Ectodermal cell (in vitro differentiated cells): ENCODE data around the gene OBSCN.
A peak's percentile ranks its signal among the peaks of the same experiment; 100 is the strongest.

Experiments used
- H3K27ac ChIP-seq: 2 replicates; pipeline ENCODE4 v1.7.0; 2013; ENCODE audit warnings: mild to moderate bottlenecking, low read depth, low read length; ENCODE audit not compliant: insufficient read depth, poor library complexity, severe bottlenecking
- H3K27me3 ChIP-seq: 2 replicates; pipeline ENCODE4 v1.7.0; 2013; ENCODE audit warnings: mild to moderate bottlenecking, low read length; ENCODE audit not compliant: insufficient read depth, control insufficient read depth, poor library complexity, severe bottlenecking
- H3K36me3 ChIP-seq: one replicate; pipeline ENCODE4 v1.7.0; 2013; ENCODE audit warnings: low read length; ENCODE audit not compliant: control insufficient read depth, insufficient read depth
- H3K4me1 ChIP-seq: one replicate; pipeline ENCODE4 v1.7.0; 2013; ENCODE audit warnings: low read length; ENCODE audit not compliant: control insufficient read depth, insufficient read depth
- H3K4me3 ChIP-seq: 2 replicates; pipeline ENCODE4 v1.7.0; 2013; ENCODE audit warnings: low read depth, low read length, control low read depth; ENCODE audit not compliant: insufficient read depth
- H3K9me3 ChIP-seq: 2 replicates; pipeline ENCODE4 v1.7.0; 2013; ENCODE audit warnings: mild to moderate bottlenecking, low read length, moderate library complexity; ENCODE audit not compliant: control insufficient read depth
- WGBS, 2 experiments: methylation state at CpG; one replicate each; pipeline ENCODE4 v1.1.7; 2013; ENCODE audit warnings: missing lambda C conversion rate in 2 of 2; 5-methylcytosine and 5-hydroxymethylcytosine counted together

OBSCN gene

GRCh38 chr1:228272831-228273571 lies 65.2 kb downstream of the OBSCN start:
- H3K27me3 ChIP-seq, result peaks cover 12% of the 10 kb centered on the region
- WGBS, 2 experiments, result 95 to 96% methylated on average over 22 of the region's 22 CpGs
- H3K27ac ChIP-seq, result no peak overlapping the region
- H3K4me1 ChIP-seq, result peaks cover 8% of the 10 kb centered on the region
- no peaks in the 10 kb centered on the region for H3K36me3 ChIP-seq
- H3K4me3 ChIP-seq, result no peak overlapping the region
- no peaks in the 10 kb centered on the region for H3K9me3 ChIP-seq

GRCh38 chr1:228273720-228274451 lies 66.0 kb downstream of the OBSCN start:
- Histone ChIP-seq H3K4me3 (no peak overlapping the region), H3K27me3 (peaks cover 12% of the 10 kb centered on the region), H3K36me3 (no peaks in the 10 kb centered on the region), H3K4me1 (peaks cover 8% of the 10 kb centered on the region), H3K27ac (no peak overlapping the region), H3K9me3 (no peaks in the 10 kb centered on the region)
- 94% methylated on average over 39 of the region's 39 CpGs for WGBS, 2 experiments

DNA sequence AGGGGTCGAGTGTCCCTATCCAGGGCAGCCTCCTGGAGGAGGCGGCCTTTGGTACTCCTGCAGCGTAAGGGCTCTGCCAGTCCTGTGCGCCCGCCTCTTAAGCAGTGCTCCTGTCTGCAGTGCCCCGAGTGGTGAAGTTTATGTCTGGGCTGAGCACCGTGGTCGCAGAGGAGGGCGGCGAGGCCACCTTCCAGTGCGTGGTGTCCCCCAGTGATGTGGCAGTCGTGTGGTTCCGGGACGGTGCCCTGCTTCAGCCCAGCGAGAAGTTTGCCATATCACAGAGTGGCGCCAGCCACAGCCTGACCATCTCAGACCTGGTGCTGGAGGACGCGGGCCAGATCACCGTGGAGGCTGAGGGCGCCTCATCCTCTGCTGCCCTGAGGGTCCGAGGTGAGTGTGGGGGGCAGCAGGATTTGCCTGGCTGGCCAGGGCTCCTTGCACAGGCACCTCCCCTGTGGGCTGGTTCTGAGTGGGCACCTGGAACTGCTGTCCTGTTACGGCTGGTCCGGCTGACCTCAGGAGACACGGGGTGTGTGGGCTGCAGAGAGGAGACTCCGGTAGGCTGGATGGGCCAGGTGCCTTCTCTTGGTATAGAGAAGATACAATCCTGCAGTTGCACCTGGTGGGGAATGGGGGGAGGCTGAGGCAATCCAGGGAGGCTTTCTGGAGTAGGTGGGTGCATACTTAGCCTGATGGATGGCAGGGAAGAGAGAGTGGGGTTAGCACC lies 66.8 kb downstream of the OBSCN start:
- WGBS, 2 experiments, result 94 to 95% methylated on average over 25 of the region's 25 CpGs

DNA sequence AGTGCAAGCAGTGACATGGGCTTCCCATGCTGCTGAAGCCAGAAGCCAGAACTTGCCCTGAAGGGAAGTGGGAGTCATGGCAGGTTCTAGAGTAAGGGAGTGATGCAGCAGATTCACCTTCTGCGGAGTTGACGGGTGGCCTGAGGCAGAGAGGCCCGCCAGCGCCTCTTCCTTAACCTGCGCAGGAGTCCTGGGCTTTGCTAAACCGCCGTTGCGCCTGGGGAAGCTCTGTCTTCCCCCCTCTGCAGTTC lies 67.3 kb downstream of the OBSCN start:
- H3K4me1 ChIP-seq, result peaks cover 8% of the 10 kb centered on the region
- H3K9me3 ChIP-seq, result no peaks in the 10 kb centered on the region
- H3K36me3 ChIP-seq, result no peaks in the 10 kb centered on the region
- H3K27me3 ChIP-seq, result peaks cover 12% of the 10 kb centered on the region
- H3K4me3 ChIP-seq, result peak overlapping the region; percentile 47
- 59 to 66% methylated on average over 8 of the region's 8 CpGs for WGBS, 2 experiments
- no peak overlapping the region for H3K27ac ChIP-seq

More for the DNA sequence above, 66.8 kb downstream of the OBSCN start:
- Histone ChIP-seq H3K4me3 (no peak overlapping the region), H3K4me1 (peaks cover 8% of the 10 kb centered on the region), H3K27ac (no peak overlapping the region), H3K9me3 (no peaks in the 10 kb centered on the region), H3K36me3 (no peaks in the 10 kb centered on the region), H3K27me3 (peaks cover 12% of the 10 kb centered on the region)

- Histone ChIP-seq H3K4me1 (peaks cover 8% of the 10 kb centered on the region), H3K36me3 (no peaks in the 10 kb centered on the region), H3K27ac (peak overlapping the region; percentile 30), H3K27me3 (peaks cover 12% of the 10 kb centered on the region), H3K4me3 (peak overlapping the region; percentile 47), H3K9me3 (no peaks in the 10 kb centered on the region)
- 3% methylated on average over 63 of the region's 63 CpGs for WGBS, 2 experiments
Measured at GRCh38 chr1:228275430-228276173, 67.8 kb downstream of the OBSCN start.

GRCh38 chr1:228276174-228276831 lies 68.5 kb downstream of the OBSCN start:
- Histone ChIP-seq H3K27ac (no peak overlapping the region), H3K4me3 (peak overlapping the region; percentile 25), H3K9me3 (no peaks in the 10 kb centered on the region), H3K4me1 (peaks cover 8% of the 10 kb centered on the region), H3K27me3 (peaks cover 12% of the 10 kb centered on the region), H3K36me3 (no peaks in the 10 kb centered on the region)
- 56 to 58% methylated on average over 49 of the region's 49 CpGs for WGBS, 2 experiments

DNA sequence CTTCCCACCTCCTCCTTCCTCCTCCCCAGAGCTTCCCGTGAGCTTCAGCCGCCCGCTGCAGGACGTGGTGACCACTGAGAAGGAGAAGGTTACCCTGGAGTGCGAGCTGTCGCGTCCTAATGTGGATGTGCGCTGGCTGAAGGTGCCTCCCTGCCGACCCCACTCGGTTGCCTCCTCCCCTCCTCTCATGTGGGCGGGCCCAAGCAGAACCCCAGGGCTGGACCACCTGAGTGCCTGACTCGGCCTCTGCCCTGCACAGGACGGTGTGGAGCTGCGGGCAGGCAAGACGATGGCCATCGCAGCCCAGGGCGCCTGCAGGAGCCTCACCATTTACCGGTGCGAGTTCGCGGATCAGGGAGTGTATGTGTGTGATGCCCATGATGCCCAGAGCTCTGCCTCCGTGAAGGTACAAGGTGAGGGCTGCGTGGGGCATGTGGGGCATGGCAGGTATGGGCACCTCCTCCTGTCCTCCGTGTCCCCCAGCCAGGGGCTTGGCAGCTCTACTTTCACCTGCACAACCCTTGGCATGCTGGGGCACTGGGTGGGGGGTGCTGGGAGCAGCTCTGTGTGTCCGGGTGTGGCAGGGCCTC lies 69.2 kb downstream of the OBSCN start:
- WGBS, 2 experiments, result 89 to 90% methylated on average over 25 of the region's 25 CpGs
- H3K27me3 ChIP-seq, result peaks cover 12% of the 10 kb centered on the region
- H3K9me3 ChIP-seq, result no peaks in the 10 kb centered on the region
- no peak overlapping the region for H3K4me3 ChIP-seq
- no peak overlapping the region for H3K27ac ChIP-seq
- peaks cover 8% of the 10 kb centered on the region for H3K4me1 ChIP-seq
- no peaks in the 10 kb centered on the region for H3K36me3 ChIP-seq

- no peaks in the 10 kb centered on the region for H3K9me3 ChIP-seq
- H3K4me1 ChIP-seq, result peaks cover 8% of the 10 kb centered on the region
- 95 to 97% methylated on average over 36 of the region's 36 CpGs for WGBS, 2 experiments
- H3K27me3 ChIP-seq, result peaks cover 12% of the 10 kb centered on the region
- H3K27ac ChIP-seq, result no peak overlapping the region
- no peaks in the 10 kb centered on the region for H3K36me3 ChIP-seq
- H3K4me3 ChIP-seq, result no peak overlapping the region
Measured at GRCh38 chr1:228277491-228278431, 69.9 kb downstream of the OBSCN start.
